Calu3 (cell line): ENCODE results near the gene RAPGEF4. TPM values are rescaled to one million over a fixed set of nuclear protein-coding genes. Genes with fewer than 3 reads are reported as not detected.
A peak's percentile ranks its signal among the peaks of the same experiment; 100 is the strongest.

Source experiments
- BruUV-seq: library from RNA; stranded (reverse); fragments of 400-500 nt; replicated peaks from 2 replicates; lab custom pipeline; 2021; lab: Mats Ljungman, UMichigan
- CTCF ChIA-PET: fragments of 300-600 bp; sonication (Branson Sonifier 250); formaldehyde crosslinking; loops from one replicate; lab custom pipeline; 2022; ENCODE audit warnings: antibody characterized with exemption; lab: Charles Lee
- DNase-seq: peaks from one replicate; pipeline ENCODE4 v3.0.0; 2022
- H3K27ac Mint-ChIP-seq: one replicate; pipeline ENCODE4 v1.8.0; 2022; ENCODE audit warnings: mixed read lengths; ENCODE audit not compliant: unreplicated experiment
- H3K27me3 Mint-ChIP-seq: one replicate; pipeline ENCODE4 v1.8.0; 2022; ENCODE audit warnings: mixed read lengths; ENCODE audit not compliant: unreplicated experiment
- H3K36me3 Mint-ChIP-seq: one replicate; pipeline ENCODE4 v1.8.0; 2022; ENCODE audit warnings: mild to moderate bottlenecking, moderate library complexity, mixed read lengths; ENCODE audit not compliant: insufficient read depth, unreplicated experiment
- H3K4me1 Mint-ChIP-seq: one replicate; pipeline ENCODE4 v1.8.0; 2022; ENCODE audit warnings: mild to moderate bottlenecking, low read depth, mixed read lengths; ENCODE audit not compliant: unreplicated experiment
- H3K4me3 Mint-ChIP-seq: one replicate; pipeline ENCODE4 v1.8.0; 2022; ENCODE audit warnings: mild to moderate bottlenecking, low read depth, moderate library complexity, mixed read lengths; ENCODE audit not compliant: unreplicated experiment
- H3K9me3 Mint-ChIP-seq: one replicate; pipeline ENCODE4 v1.8.0; 2022; ENCODE audit warnings: low read depth, mixed read lengths; ENCODE audit not compliant: unreplicated experiment
- CTCF ChIP-seq: fragments of 200-600 bp; IDR thresholded peaks from one replicate; pipeline ENCODE4 v1.8.0; 2022; ENCODE audit warnings: antibody characterized with exemption; ENCODE audit not compliant: unreplicated experiment
- intact Hi-C: fragments of 100-400 bp; cut with micrococcal nuclease; formaldehyde crosslinking; loops from one replicate; pipeline ENCODE4 v1.10.0; 2022; ENCODE audit not compliant: unreplicated experiment
- total RNA-seq: library from RNA; stranded (reverse); gene quantifications from 2 replicates; pipeline ENCODE4 v1.2.3, GENCODE V29; 2022

RAPGEF4 gene
- total RNA-seq, 1 experiment from 2014 or later: 1.8 TPM

GRCh38 chr2:172985139-172985892, 249.7 kb downstream of the RAPGEF4 start:
- no TSS peak for BruUV-seq
- intact Hi-C loops: no loop called here
- peaks cover 16% of the 10 kb centered on the region for H3K4me1 Mint-ChIP-seq

DNA sequence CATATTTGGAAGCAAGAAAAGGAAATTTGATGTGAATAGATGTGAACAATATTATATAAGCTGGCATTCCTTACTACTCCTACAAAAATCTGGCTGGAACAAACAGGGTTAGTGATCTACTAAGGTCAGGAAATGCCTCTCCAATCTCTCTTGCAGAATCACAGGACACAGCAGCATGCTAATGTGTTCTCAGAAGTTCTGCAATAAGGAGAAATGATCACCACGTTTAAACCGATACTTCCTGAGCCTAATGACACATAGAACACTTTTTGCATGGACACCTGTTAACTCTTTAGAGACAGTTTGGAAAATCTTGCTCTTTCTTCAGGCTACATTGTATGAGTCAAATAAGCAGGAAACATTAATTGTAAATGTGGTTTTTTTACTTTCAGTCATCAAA, 250.4 kb downstream of the RAPGEF4 start:
- Mint-ChIP-seq H3K27me3 (no peaks in the 10 kb centered on the region), H3K27ac (peak overlapping the region; percentile 71), H3K4me1 (peaks cover 16% of the 10 kb centered on the region), H3K4me3 (peak overlapping the region; percentile 46), H3K9me3 (no peaks in the 10 kb centered on the region), H3K36me3 (no peaks in the 10 kb centered on the region)
- no TSS peak for BruUV-seq
- intact Hi-C loops: no loop called here
- no peak for DNase-seq
- CTCF ChIA-PET: interaction anchor here (0.7 kb wide), 1 partner anchor 10 kb away, joined by 3 read pairs; no protein-coding TSS in a partner anchor
- no peak for TF ChIP-seq CTCF

More at GRCh38 chr2:172985139-172985892, 249.7 kb downstream of the RAPGEF4 start:
- Mint-ChIP-seq H3K9me3 (no peaks in the 10 kb centered on the region), H3K27me3 (no peaks in the 10 kb centered on the region), H3K36me3 (no peaks in the 10 kb centered on the region), H3K4me3 (peak overlapping the region; percentile 46), H3K27ac (peak overlapping the region; percentile 71)
- no peak for TF ChIP-seq CTCF
- CTCF ChIA-PET: interaction anchor here (0.6 to 1.3 kb wide), 4 partner anchors 9 to 558 kb away, joined by 3 to 5 read pairs (median 3); partner anchors contain the start of gene ITGA6
- peak; percentile 69 for DNase-seq

DNA sequence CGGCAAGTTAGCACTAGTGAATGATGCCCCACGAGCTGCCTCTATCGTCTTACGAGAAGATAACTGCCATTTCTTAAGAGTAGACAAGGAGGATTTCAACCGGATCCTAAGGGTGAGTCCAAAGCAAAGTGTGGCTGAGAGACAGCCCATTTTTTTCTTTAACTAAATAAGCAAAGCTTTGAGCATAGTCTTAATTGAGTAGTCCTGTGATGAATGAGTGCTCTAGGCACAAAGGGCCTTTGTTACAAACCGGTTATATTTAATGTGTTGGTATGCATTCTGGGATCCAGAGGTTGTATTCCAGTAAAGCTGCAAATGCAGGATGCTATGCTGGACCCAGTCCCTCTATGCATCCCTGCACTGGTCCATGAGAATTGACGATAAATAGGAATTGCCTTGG, 253.1 kb downstream of the RAPGEF4 start:
- no TSS peak for BruUV-seq
- no peak for TF ChIP-seq CTCF
- CTCF ChIA-PET: interaction anchor here (0.6 kb wide), 1 partner anchor 184 kb away, joined by 3 read pairs; no protein-coding TSS in a partner anchor
- no peak overlapping the region for H3K4me3 Mint-ChIP-seq
- no peak for DNase-seq
- peaks cover 16% of the 10 kb centered on the region for H3K4me1 Mint-ChIP-seq
- intact Hi-C loops: no loop called here
- no peaks in the 10 kb centered on the region for H3K27me3 Mint-ChIP-seq
- H3K9me3 Mint-ChIP-seq: no peaks in the 10 kb centered on the region
- no peaks in the 10 kb centered on the region for H3K36me3 Mint-ChIP-seq
- H3K27ac Mint-ChIP-seq: no peak overlapping the region

DNA sequence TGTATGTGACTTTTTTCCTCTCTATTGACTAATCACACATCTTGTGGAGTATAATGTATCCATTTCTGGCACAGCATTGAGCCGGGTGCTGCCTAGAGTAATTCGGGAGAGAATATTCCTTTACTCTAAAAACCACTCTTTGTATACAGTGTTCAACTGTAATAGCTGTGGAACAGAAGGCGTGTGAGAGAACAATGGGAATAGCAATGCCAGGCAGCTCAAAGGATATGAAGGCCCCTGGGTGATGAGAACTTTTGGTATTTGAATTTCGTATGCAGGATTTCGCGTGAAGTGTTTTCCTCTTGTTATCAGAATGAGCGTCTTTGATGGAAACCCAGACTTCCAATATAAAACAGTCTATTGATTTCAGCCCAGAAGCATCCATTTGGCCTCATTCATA, 255.4 kb downstream of the RAPGEF4 start:
- Mint-ChIP-seq H3K9me3 (no peaks in the 10 kb centered on the region), H3K4me1 (peaks cover 22% of the 10 kb centered on the region), H3K27me3 (no peaks in the 10 kb centered on the region), H3K27ac (no peak overlapping the region), H3K36me3 (no peaks in the 10 kb centered on the region), H3K4me3 (no peak overlapping the region)
- DNase-seq: no peak
- BruUV-seq: no TSS peak
- intact Hi-C loops: no loop called here
- no peak for TF ChIP-seq CTCF
- CTCF ChIA-PET: no interaction called here
